GM12878 (cell line): ENCODE results near the gene SPATA20.
A peak's percentile ranks its signal among the peaks of the same experiment; 100 is the strongest.

Source experiments
- CTCF ChIP-seq, 3 experiments: IDR thresholded peaks in 2 of 3; conservative IDR thresholded peaks in 1 of 3; 2 replicates each; pipeline ENCODE4 v1.5.1; 2011; ENCODE audit warnings: low read depth in 3 of 3, low read length in 3 of 3, mild to moderate bottlenecking in 3 of 3, control low read depth in 2 of 3, moderate library complexity in 2 of 3, inconsistent platforms in 1 of 3, mixed read lengths in 1 of 3; ENCODE audit not compliant: control insufficient read depth in 2 of 3, insufficient read depth in 1 of 3; ENCODE audit errors: extremely low read depth in 1 of 3
- EP300 ChIP-seq, 2 experiments: fragments of 150-350 bp in 1 of 2; IDR thresholded peaks; 2 replicates each; pipeline ENCODE4 v1.6.1; 2011 to 2012; ENCODE audit warnings: low read depth in 2 of 2, low read length in 2 of 2, borderline replicate concordance in 1 of 2, improper control_type of control experiment in 1 of 2, inconsistent platforms in 1 of 2; ENCODE audit not compliant: control insufficient read depth in 1 of 2
- NFIC ChIP-seq: IDR thresholded peaks from 2 replicates; pipeline ENCODE4 v1.6.1; 2012; ENCODE audit warnings: low read depth, mild to moderate bottlenecking, inconsistent platforms, low read length, moderate library complexity
- NFYB ChIP-seq: IDR thresholded peaks from 2 replicates; pipeline ENCODE4 v1.6.1; 2011; ENCODE audit warnings: low read depth, mild to moderate bottlenecking, low read length, improper control_type of control experiment, moderate library complexity; ENCODE audit not compliant: insufficient read depth
- POLR2A ChIP-seq: IDR thresholded peaks from 2 replicates; pipeline ENCODE4 v1.6.1; 2011; ENCODE audit warnings: low read depth, mild to moderate bottlenecking, low read length
- RFX5 ChIP-seq: IDR thresholded peaks from 2 replicates; pipeline ENCODE4 v1.6.1; 2011; ENCODE audit warnings: low read depth, low read length, improper control_type of control experiment
- TCF12 ChIP-seq: IDR thresholded peaks from 2 replicates; pipeline ENCODE4 v1.6.1; 2011; ENCODE audit warnings: low read depth, mild to moderate bottlenecking, low read length
- ZNF274 ChIP-seq: IDR thresholded peaks from one replicate; pipeline ENCODE4 v1.8.0; 2011; ENCODE audit not compliant: insufficient read length, insufficient read depth

- TF ChIP-seq POLR2A (no peak), ZNF274 (no peak), EP300 (IDR thresholded peaks at IDR 0.05; ENCODE audit: borderline replicate concordance in 1 of 2, control insufficient read depth in 1 of 2, low read depth in 2 of 2, low read length in 2 of 2) (no peak), NFIC (no peak), RFX5 (no peak), NFYB (no peak), CTCF (IDR thresholded peaks at IDR 0.05 in 2 of 3, conservative IDR thresholded peaks at IDR 0.05 in 1 of 3; ENCODE audit: control insufficient read depth in 2 of 3, extremely low read depth in 1 of 3, insufficient read depth in 1 of 3, low read depth in 3 of 3, low read length in 3 of 3) (peak in 1 of 3 experiments; percentile 41; a peak in 2 of 6 replicates), TCF12 (no peak)
These were observed 12.6 kb upstream of the SPATA20 start for GRCh38 chr17:50534222-50534978.
